HepG2 (cell line): ENCODE data around the gene GPATCH8. TPM values are rescaled to one million over a fixed set of nuclear protein-coding genes. Genes with fewer than 3 reads are reported as not detected.

Source experiments
- ATAC-seq: fragments of 200-7000 bp; cut with Tn5 transposase; 3 replicates; pipeline ENCODE4 v1.9.1; 2020; ENCODE audit warnings: mild to moderate bottlenecking, moderate library complexity
- BruUV-seq: library from RNA; stranded (reverse); fragments of 400-500 nt; replicated peaks from 2 replicates; lab custom pipeline; 2021; lab: Mats Ljungman, UMichigan
- CTCF ChIA-PET: fragments of 300-600 bp; formaldehyde crosslinking; extraction: SDS; loops from one replicate; lab custom pipeline; 2021; ENCODE audit warnings: low total read pairs, inconsistent platforms, low intra/inter-chr PET ratio; lab: Yijun Ruan, JAX
- POLR2A ChIA-PET: fragments of 350-600 bp; sonication (Branson Sonifier 250); formaldehyde crosslinking; loops from one replicate; lab custom pipeline; 2020; ENCODE audit warnings: antibody characterized with exemption, inconsistent platforms; lab: Yijun Ruan, JAX
- DNase-seq: peaks from one replicate; pipeline ENCODE4 v3.0.0-alpha.2; 2015; ENCODE audit warnings: low spot score
- FAIRE-seq: peaks from 3 replicates; lab custom pipeline; 2011; peaks lifted over from hg19 to GRCh38; lab: Jason Lieb, UNC
- H2AFZ ChIP-seq: one replicate; pipeline ENCODE4 v1.6.1; 2011; ENCODE audit warnings: low read length, inconsistent platforms
- H3K27ac ChIP-seq: fragments of 300-600 bp; 3 replicates; pipeline ENCODE4 v1.8.0; 2011; ENCODE audit warnings: mixed run types, mild to moderate bottlenecking, mixed read lengths, low read length, inconsistent platforms; ENCODE audit not compliant: insufficient read depth; ENCODE audit errors: extremely low read length
- H3K27me3 ChIP-seq, 2 experiments: fragments of 200-600 bp in 1 of 2; 2 replicates in 1 of 2; 3 replicates in 1 of 2; pipeline versions ENCODE4 v1.6.0 to v1.8.0; 2011; ENCODE audit warnings: low read length in 2 of 2, mild to moderate bottlenecking in 2 of 2, moderate library complexity in 2 of 2, inconsistent platforms in 1 of 2; ENCODE audit not compliant: insufficient read depth in 2 of 2, control insufficient read depth in 1 of 2
- H3K36me3 ChIP-seq, 2 experiments: fragments of 200-600 bp in 1 of 2; replicated peaks in 1 of 2; 2 replicates in 1 of 2; 3 replicates in 1 of 2; pipeline versions ENCODE4 v1.5.1 to v1.8.0; 2011; ENCODE audit warnings: low read length in 2 of 2, inconsistent platforms in 1 of 2; ENCODE audit not compliant: insufficient read depth in 2 of 2, control insufficient read depth in 1 of 2
- H3K4me1 ChIP-seq: 2 replicates; pipeline ENCODE4 v1.5.1; 2012; ENCODE audit warnings: low read length, inconsistent platforms; ENCODE audit not compliant: insufficient read depth
- H3K4me2 ChIP-seq: 2 replicates; pipeline ENCODE4 v1.6.0; 2011; ENCODE audit warnings: low read depth, low read length, inconsistent platforms
- H3K4me3 ChIP-seq, 3 experiments: fragments of 200-600 bp in 1 of 3; sonication (generic), shearing (Covaris generic) in 1 of 3; replicated peaks in 1 of 3; 2 replicates each; pipeline ENCODE4 v1.5.1; 2011 to 2016; ENCODE audit warnings: low read length in 3 of 3, inconsistent platforms in 2 of 3, low read depth in 2 of 3, mild to moderate bottlenecking in 2 of 3, control low read depth in 1 of 3, mixed read lengths in 1 of 3; ENCODE audit not compliant: insufficient read depth in 1 of 3
- H3K79me2 ChIP-seq: one replicate; pipeline ENCODE4 v1.6.1; 2011; ENCODE audit warnings: low read length, inconsistent platforms; ENCODE audit not compliant: insufficient read depth
- H3K9ac ChIP-seq: 2 replicates; pipeline ENCODE4 v1.6.0; 2011; ENCODE audit warnings: mild to moderate bottlenecking, low read depth, low read length, inconsistent platforms; ENCODE audit not compliant: insufficient read depth
- H3K9me3 ChIP-seq: 2 replicates; pipeline ENCODE4 v1.5.1; 2012; ENCODE audit warnings: mild to moderate bottlenecking, low read length
- H4K20me1 ChIP-seq: 2 replicates; pipeline ENCODE4 v1.6.0; 2011; ENCODE audit warnings: inconsistent platforms, mild to moderate bottlenecking, low read length, moderate library complexity; ENCODE audit not compliant: insufficient read depth
- ATM ChIP-seq: fragments of 450-650 bp; IDR thresholded peaks from 2 replicates; pipeline ENCODE4 v1.7.1; 2017; ENCODE audit warnings: mild to moderate bottlenecking, borderline replicate concordance
- MAFF ChIP-seq: IDR thresholded peaks from 2 replicates; pipeline ENCODE4 v1.6.1; 2011; ENCODE audit warnings: low read depth, low read length, improper control_type of control experiment
- MAFK ChIP-seq, 2 experiments: IDR thresholded peaks in 1 of 2; conservative IDR thresholded peaks in 1 of 2; 2 replicates each; pipeline ENCODE4 v1.6.1; 2011; ENCODE audit warnings: improper control_type of control experiment in 2 of 2, low read length in 2 of 2
- MEIS2 ChIP-seq: sonication (generic); formaldehyde crosslinking; IDR thresholded peaks from 2 replicates; pipeline ENCODE4 v1.9.0; 2021; ENCODE audit warnings: mild to moderate bottlenecking, missing genetic modification reagents
- TEAD3 ChIP-seq: optimal IDR thresholded peaks from 2 replicates; pipeline ENCODE3; 2016; ENCODE audit warnings: borderline replicate concordance
- YEATS4 ChIP-seq: sonication (generic); formaldehyde crosslinking; IDR thresholded peaks from 2 replicates; pipeline ENCODE4 v1.4.0; 2020; ENCODE audit warnings: missing genetic modification reagents, borderline replicate concordance
- ZFAT ChIP-seq: sonication (generic); formaldehyde crosslinking; conservative IDR thresholded peaks from 2 replicates; pipeline ENCODE4 v1.8.1; 2023; ENCODE audit warnings: missing genetic modification reagents, inconsistent platforms
- ZFP36L2 ChIP-seq: sonication (generic); formaldehyde crosslinking; IDR thresholded peaks from 2 replicates; pipeline ENCODE4 v1.4.0; 2020; ENCODE audit warnings: missing genetic modification reagents
- ZNF567 ChIP-seq: sonication (generic); formaldehyde crosslinking; IDR thresholded peaks from 2 replicates; pipeline ENCODE4 v1.8.1; 2023; ENCODE audit warnings: mild to moderate bottlenecking, missing genetic modification reagents, borderline replicate concordance
- ZNF670 ChIP-seq: sonication (generic); formaldehyde crosslinking; IDR thresholded peaks from 2 replicates; pipeline ENCODE4 v1.8.0; 2022; ENCODE audit warnings: mild to moderate bottlenecking, missing genetic modification reagents, borderline replicate concordance
- WGBS: methylation state at CpG from one replicate; pipeline ENCODE4 v1.1.6; 2017; ENCODE audit warnings: low lambda C conversion rate; 5-methylcytosine and 5-hydroxymethylcytosine counted together
- in situ Hi-C: cut with HindIII; loops from 2 replicates; pipeline ENCODE4 v1.10.0; 2017; ENCODE audit warnings: low pct_unique_long_range_greater_than_20kb; ENCODE audit not compliant: extremely low pct_ligation_motif_present
- intact Hi-C: fragments of 100-400 bp; cut with micrococcal nuclease; formaldehyde crosslinking; loops from one replicate; pipeline ENCODE4 v1.10.0; 2022; ENCODE audit not compliant: unreplicated experiment
- polyA plus RNA-seq, 8 experiments: library from polyadenylated mRNA; depleted of rRNA in 3 of 8; stranded (reverse) in 7 of 8; unstranded in 1 of 8; fragments of >200 nt; fragmentation: Illumina TruSeq in 4 of 8; extraction: Trizol in 4 of 8; gene quantifications; 2 replicates each; pipeline versions ENCODE4 v1.2.1 to v1.2.3, GENCODE V29; 2011 to 2016; ENCODE audit warnings: low read depth in 4 of 8, missing spikeins in 1 of 8, mixed read lengths in 1 of 8; ENCODE audit not compliant: insufficient read depth in 1 of 8
- total RNA-seq, 5 experiments: library from RNA; depleted of rRNA; stranded (reverse); fragments of >200 nt; fragmentation: Illumina TruSeq; extraction: Trizol; gene quantifications; 2 replicates each; pipeline ENCODE4 v1.2.3, GENCODE V29; 2016; ENCODE audit warnings: low read depth in 1 of 5

GPATCH8 gene
- total and polyA plus RNA-seq, 2 of the 13 experiments (the other 11 are each of a cell fraction or from before 2014, with no cell fraction given) = 20.7 to 21.5 TPM

- Histone ChIP-seq H3K36me3 (peaks cover 3 to 5% of the 10 kb centered on the region in 2 experiments; a peak in 4 of 5 replicates), H3K4me1 (peaks cover 39% of the 10 kb centered on the region), H3K9ac (no peak overlapping the region), H3K79me2 (peaks cover 49% of the 10 kb centered on the region), H3K4me3 (no peak overlapping the region), H2AFZ (no peak overlapping the region), H3K4me2 (no peak overlapping the region), H4K20me1 (peaks cover 4% of the 10 kb centered on the region; the same call in 1 of the 2 replicates), H3K27me3 (no peaks in the 10 kb centered on the region), H3K27ac (no peak overlapping the region), H3K9me3 (no peaks in the 10 kb centered on the region)
- no peak for FAIRE-seq
- POLR2A ChIA-PET = no interaction called here
- intact Hi-C loops (no loop called here), in situ Hi-C loops (no loop called here)
- WGBS = 98% methylated on average over 1 of the region's 1 CpG
- TF ChIP-seq ATM (no peak), YEATS4 (CRISPR knock-in tag) (no peak), ZNF670 (no peak), MAFK (conservative IDR thresholded peaks at IDR 0.05 in 1 of 2, IDR thresholded peaks at IDR 0.05 in 1 of 2; ENCODE audit: low read length in 2 of 2) (peak; percentile 46 to 52; a peak in 2 of 4 replicates), TEAD3 (CRISPR knock-in tag) (no peak), ZFAT (no peak), MAFF (peak; percentile 36; the same call in 1 of the 2 replicates), MEIS2 (no peak)
- BruUV-seq = no TSS peak
- no peak for DNase-seq
- CTCF ChIA-PET = no interaction called here
- no peak for ATAC-seq
Observed at GRCh38 chr17:44464037-44464436, 39.2 kb downstream of the GPATCH8 start.

GRCh38 chr17:44451832-44452231 is 51.4 kb downstream of the GPATCH8 start:
- TF ChIP-seq ZNF567 (CRISPR knock-in tag) (no peak), ZFP36L2 (no peak)
- no peak overlapping the region for H3K9ac ChIP-seq
- H3K27me3 ChIP-seq = no peaks in the 10 kb centered on the region
- no peaks in the 10 kb centered on the region for H3K9me3 ChIP-seq
- H3K4me3 ChIP-seq = no peak overlapping the region
- POLR2A ChIA-PET = no interaction called here
- H3K4me1 ChIP-seq = no peaks in the 10 kb centered on the region
- no peak for DNase-seq
- H4K20me1 ChIP-seq = no peaks in the 10 kb centered on the region
- no peak overlapping the region for H3K4me2 ChIP-seq
- WGBS = 95% methylated on average over 8 of the region's 8 CpGs
- no peaks in the 10 kb centered on the region for H3K79me2 ChIP-seq
- intact Hi-C loops = no loop called here
- FAIRE-seq = no peak
- ATAC-seq = no peak
- H2AFZ ChIP-seq = no peak overlapping the region
- H3K27ac ChIP-seq = no peak overlapping the region
- BruUV-seq = no TSS peak
- peaks cover 2 to 10% of the 10 kb centered on the region in 2 experiments; a peak in 3 of 5 replicates for H3K36me3 ChIP-seq
- in situ Hi-C loops = no loop called here
- CTCF ChIA-PET = no interaction called here
